ENCODE results near the gene CDPF1.

GRCh38 chr22:46240073-46240472, 10.0 kb downstream of the CDPF1 start:
- no peak for TF ChIP-seq POLR2A (IDR thresholded peaks at IDR 0.05; ENCODE audit: low read depth, low read length)
- no peak for TF ChIP-seq POLR2AphosphoS5 (IDR thresholded peaks at IDR 0.05; ENCODE audit: low read depth, low read length)
- no peak for TF ChIP-seq TAF1 (IDR thresholded peaks at IDR 0.05; ENCODE audit: low read depth, low read length)
